ENCODE measurements around the gene TTC14. TPM values are rescaled to one million over a fixed set of nuclear protein-coding genes. Genes with fewer than 3 reads are reported as not detected.
"Not testable (repeated sequence)": the region's sequence is repeated elsewhere in the genome, so short reads cannot be mapped to it uniquely, and the experiment has no call there.

The TTC14 gene
- total RNA-seq, 4 donors from 2014 or later = 67.7 to 81.3 (median 71.4) TPM

- TF ChIP-seq, protein P1, sequence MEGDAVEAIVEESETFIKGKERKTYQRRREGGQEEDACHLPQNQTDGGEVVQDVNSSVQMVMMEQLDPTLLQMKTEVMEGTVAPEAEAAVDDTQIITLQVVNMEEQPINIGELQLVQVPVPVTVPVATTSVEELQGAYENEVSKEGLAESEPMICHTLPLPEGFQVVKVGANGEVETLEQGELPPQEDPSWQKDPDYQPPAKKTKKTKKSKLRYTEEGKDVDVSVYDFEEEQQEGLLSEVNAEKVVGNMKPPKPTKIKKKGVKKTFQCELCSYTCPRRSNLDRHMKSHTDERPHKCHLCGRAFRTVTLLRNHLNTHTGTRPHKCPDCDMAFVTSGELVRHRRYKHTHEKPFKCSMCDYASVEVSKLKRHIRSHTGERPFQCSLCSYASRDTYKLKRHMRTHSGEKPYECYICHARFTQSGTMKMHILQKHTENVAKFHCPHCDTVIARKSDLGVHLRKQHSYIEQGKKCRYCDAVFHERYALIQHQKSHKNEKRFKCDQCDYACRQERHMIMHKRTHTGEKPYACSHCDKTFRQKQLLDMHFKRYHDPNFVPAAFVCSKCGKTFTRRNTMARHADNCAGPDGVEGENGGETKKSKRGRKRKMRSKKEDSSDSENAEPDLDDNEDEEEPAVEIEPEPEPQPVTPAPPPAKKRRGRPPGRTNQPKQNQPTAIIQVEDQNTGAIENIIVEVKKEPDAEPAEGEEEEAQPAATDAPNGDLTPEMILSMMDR (IDR thresholded peaks at IDR 0.05) = no peak
- TF ChIP-seq POLR2A (IDR thresholded peaks at IDR 0.05) = no peak
- no peaks in the 10 kb centered on the region for H3K4me1 ChIP-seq
- H3K36me3 ChIP-seq = peaks cover 0 to 10% of the 10 kb centered on the region in 2 donors
- H3K4me3 ChIP-seq (replicated peaks in 1 of 3) = no peak overlapping the region
- H3K27me3 ChIP-seq = no peaks in the 10 kb centered on the region
- H3K27ac ChIP-seq = no peak overlapping the region
- 60 to 71% methylated on average over 3 of the region's 3 CpGs for WGBS, 2 donors
- DNase-seq = no peak
- intact Hi-C loops (cut with DNase I) = no loop called here
- no peaks in the 10 kb centered on the region for H3K9me3 ChIP-seq
Measured at GRCh38 chr3:180615954-180616353, 14.0 kb downstream of the TTC14 start.

- no peak overlapping the region for H3K4me3 ChIP-seq (replicated peaks in 1 of 3)
- peaks cover 0 to 5% of the 10 kb centered on the region in 2 donors for H3K36me3 ChIP-seq
- 96 to 97% methylated on average over 2 of the region's 2 CpGs for WGBS, 2 donors
- TF ChIP-seq, protein P1 (IDR thresholded peaks at IDR 0.05) = no peak
- no peak for TF ChIP-seq POLR2A (IDR thresholded peaks at IDR 0.05)
- no peaks in the 10 kb centered on the region for H3K27me3 ChIP-seq
- H3K4me1 ChIP-seq = no peaks in the 10 kb centered on the region
- no peak overlapping the region for H3K27ac ChIP-seq
- intact Hi-C loops (cut with DNase I) = no loop called here
- no peaks in the 10 kb centered on the region for H3K9me3 ChIP-seq
- DNase-seq = no peak
Measured at GRCh38 chr3:180617049-180617448, 15.1 kb downstream of the TTC14 start.

DNA sequence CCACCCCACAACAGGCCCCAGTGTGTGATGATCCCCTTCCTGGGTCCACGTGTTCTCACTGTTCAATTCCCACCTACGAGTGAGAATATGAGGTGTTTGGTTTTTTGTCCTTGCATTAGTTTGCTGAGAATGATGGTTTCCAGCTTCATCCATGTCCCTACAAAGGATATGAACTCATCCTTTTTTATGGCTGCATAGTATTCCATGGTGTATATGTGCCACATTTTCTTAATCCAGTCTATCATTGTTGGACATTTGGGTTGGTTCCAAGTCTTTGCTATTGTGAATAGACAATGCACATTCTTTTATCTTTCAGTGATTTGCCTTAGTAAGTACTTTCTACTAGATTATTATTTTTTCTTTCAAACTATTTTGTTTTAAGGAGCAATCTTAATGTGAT, 16.6 kb downstream of the TTC14 start:
- H3K36me3 ChIP-seq; intact Hi-C loops (cut with DNase I); H3K27me3 ChIP-seq; H3K9me3 ChIP-seq; H3K27ac ChIP-seq; H3K4me3 ChIP-seq (replicated peaks in 1 of 3); H3K4me1 ChIP-seq; DNase-seq: not testable (repeated sequence)
- 97 to 98% methylated on average over 2 of the region's 2 CpGs for WGBS, 2 donors

GRCh38 chr3:180619723-180620122, 17.8 kb downstream of the TTC14 start:
- TF ChIP-seq POLR2A (IDR thresholded peaks at IDR 0.05) = no peak
- TF ChIP-seq, protein P1 (IDR thresholded peaks at IDR 0.05) = no peak
- intact Hi-C loops (cut with DNase I) = no loop called here
- Histone ChIP-seq H3K9me3 (no peaks in the 10 kb centered on the region), H3K36me3 (no peaks in the 10 kb centered on the region), H3K4me3 (replicated peaks in 1 of 3) (no peak overlapping the region), H3K27ac (no peak overlapping the region), H3K4me1 (no peaks in the 10 kb centered on the region), H3K27me3 (no peaks in the 10 kb centered on the region)
- DNase-seq = no peak
- WGBS, 2 donors = 34 to 45% methylated on average over 2 of the region's 2 CpGs

GRCh38 chr3:180624714-180625113, 22.8 kb downstream of the TTC14 start:
- TF ChIP-seq, protein P1 (IDR thresholded peaks at IDR 0.05) = no peak
- no peak for TF ChIP-seq POLR2A (IDR thresholded peaks at IDR 0.05)

DNA sequence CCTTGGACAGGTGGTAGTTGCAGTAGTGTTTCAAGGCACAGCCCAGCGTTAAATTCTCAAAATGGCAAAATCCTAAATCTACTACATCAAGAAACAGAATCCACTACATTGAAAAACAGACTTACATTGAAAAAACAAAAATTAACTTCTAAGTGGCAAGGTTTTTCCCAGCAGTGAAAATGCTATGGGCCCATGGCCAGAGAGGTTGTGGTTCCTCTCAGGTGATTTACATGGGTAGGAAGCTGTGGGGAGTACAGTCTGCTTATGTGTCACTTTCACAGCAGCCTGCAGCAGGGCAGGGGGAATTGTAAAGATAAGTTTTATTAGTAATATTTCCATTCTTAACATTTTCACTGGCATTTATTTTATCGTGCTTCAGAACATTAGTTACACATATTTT, 24.9 kb downstream of the TTC14 start:
- Histone ChIP-seq H3K36me3 (no peaks in the 10 kb centered on the region), H3K27me3 (no peaks in the 10 kb centered on the region), H3K27ac (no peak overlapping the region), H3K9me3 (no peaks in the 10 kb centered on the region), H3K4me1 (no peaks in the 10 kb centered on the region), H3K4me3 (replicated peaks in 1 of 3) (no peak overlapping the region)
- WGBS, 2 donors = 95 to 98% methylated on average over 2 of the region's 2 CpGs
- TF ChIP-seq POLR2A (IDR thresholded peaks at IDR 0.05) = no peak
- TF ChIP-seq, protein P1 (IDR thresholded peaks at IDR 0.05) = no peak
- no peak for DNase-seq
- intact Hi-C loops (cut with DNase I) = no loop called here

More at GRCh38 chr3:180624714-180625113, 22.8 kb downstream of the TTC14 start:
- H3K36me3 ChIP-seq = no peaks in the 10 kb centered on the region
- 91 to 96% methylated on average over 2 of the region's 2 CpGs for WGBS, 2 donors
- intact Hi-C loops (cut with DNase I) = no loop called here
- H3K27me3 ChIP-seq = no peaks in the 10 kb centered on the region
- no peaks in the 10 kb centered on the region for H3K9me3 ChIP-seq
- H3K27ac ChIP-seq = no peak overlapping the region
- H3K4me3 ChIP-seq (replicated peaks in 1 of 3) = no peak overlapping the region
- DNase-seq = no peak
- no peaks in the 10 kb centered on the region for H3K4me1 ChIP-seq

Data from thyroid gland (tissue), 4 donors.